GM12891 (cell line): ENCODE results near the gene POU2F3.

Experiments used
- POLR2A ChIP-seq: IDR thresholded peaks from 2 replicates; pipeline ENCODE4 v1.6.1; 2011; ENCODE audit warnings: low read depth, low read length, control low read depth
- POLR2AphosphoS5 ChIP-seq: IDR thresholded peaks from 2 replicates; pipeline ENCODE4 v1.6.1; 2011; ENCODE audit warnings: low read depth, low read length, control low read depth

- no peak for TF ChIP-seq POLR2A
- no peak for TF ChIP-seq POLR2AphosphoS5
Measured at GRCh38 chr11:120279502-120279901, 39.6 kb downstream of the POU2F3 start.
